NB4 (cell line): ENCODE results near the gene SUSD4.

Experiments
- DNase-seq: peaks from one replicate; pipeline ENCODE4 v3.0.0; 2010; ENCODE audit warnings: low read depth
- H3K4me3 ChIP-seq: one replicate; pipeline ENCODE4 v1.5.1; 2011; ENCODE audit warnings: mild to moderate bottlenecking, low read depth, low read length, moderate library complexity
- CTCF ChIP-seq: IDR thresholded peaks from one replicate; pipeline ENCODE4 v1.5.1; 2012; ENCODE audit warnings: low read depth, low read length
- MAX ChIP-seq: IDR thresholded peaks from 2 replicates; pipeline ENCODE4 v1.6.1; 2011; ENCODE audit warnings: low read depth, low read length
- MYC ChIP-seq: IDR thresholded peaks from 2 replicates; pipeline ENCODE4 v1.6.1; 2011; ENCODE audit warnings: low read depth, low read length
- POLR2A ChIP-seq: IDR thresholded peaks from 2 replicates; pipeline ENCODE4 v1.6.1; 2011; ENCODE audit warnings: mild to moderate bottlenecking; ENCODE audit not compliant: insufficient read length; ENCODE audit errors: extremely low read depth

Gene SUSD4

GRCh38 chr1:223331929-223332328 lies 32.0 kb downstream of the SUSD4 start:
- H3K4me3 ChIP-seq = no peak overlapping the region
- TF ChIP-seq CTCF (no peak), MAX (no peak), MYC (no peak), POLR2A (no peak)
- DNase-seq = no peak

- TF ChIP-seq POLR2A (no peak), CTCF (no peak), MAX (no peak), MYC (no peak)
- DNase-seq = no peak
- H3K4me3 ChIP-seq = no peak overlapping the region
These were observed 32.7 kb downstream of the SUSD4 start for GRCh38 chr1:223331301-223331700.

- DNase-seq = no peak
- H3K4me3 ChIP-seq = no peak overlapping the region
- TF ChIP-seq MYC (no peak), MAX (no peak), POLR2A (no peak), CTCF (no peak)
These were observed 33.5 kb downstream of the SUSD4 start for GRCh38 chr1:223330466-223330865.

DNA sequence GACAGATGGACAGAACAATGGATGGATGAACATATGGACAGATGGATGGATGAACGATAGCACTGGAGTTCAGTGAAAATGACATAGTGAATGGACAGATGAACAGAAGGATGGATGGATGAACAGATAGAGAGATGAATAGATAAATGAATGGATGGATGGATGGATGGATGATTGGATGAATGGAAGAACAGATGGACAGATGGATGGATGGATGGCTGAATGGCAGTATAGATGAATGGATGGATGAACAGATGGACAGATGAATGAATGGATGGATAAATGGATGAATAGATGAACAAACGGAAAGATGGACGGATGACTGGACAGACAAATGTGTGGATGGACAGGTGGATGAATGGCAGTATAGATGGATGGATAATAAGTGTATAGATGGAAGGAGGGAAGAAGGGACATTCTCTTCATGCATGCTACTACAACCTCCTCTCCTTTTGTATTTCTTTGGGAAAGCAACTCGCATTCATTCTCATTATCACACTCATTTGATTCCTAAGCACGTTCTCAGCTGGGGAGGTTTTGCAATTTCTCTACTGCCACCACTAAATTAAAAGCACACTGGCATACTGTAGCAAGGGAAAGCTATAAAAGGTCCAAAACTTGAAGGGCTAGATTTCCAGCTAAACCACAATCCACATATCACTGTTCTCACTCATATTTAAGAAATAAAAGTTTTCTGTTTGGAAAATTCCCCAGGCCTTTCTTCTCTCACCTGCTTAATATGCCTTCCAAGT lies 34.1 kb downstream of the SUSD4 start:
- TF ChIP-seq MYC (no peak), POLR2A (no peak)
- no peak overlapping the region for H3K4me3 ChIP-seq
- no peak for DNase-seq

- H3K4me3 ChIP-seq = no peak overlapping the region
- TF ChIP-seq MAX (no peak), CTCF (no peak), POLR2A (no peak), MYC (no peak)
- DNase-seq = no peak
These were observed 34.7 kb downstream of the SUSD4 start for GRCh38 chr1:223329252-223329651.

DNA sequence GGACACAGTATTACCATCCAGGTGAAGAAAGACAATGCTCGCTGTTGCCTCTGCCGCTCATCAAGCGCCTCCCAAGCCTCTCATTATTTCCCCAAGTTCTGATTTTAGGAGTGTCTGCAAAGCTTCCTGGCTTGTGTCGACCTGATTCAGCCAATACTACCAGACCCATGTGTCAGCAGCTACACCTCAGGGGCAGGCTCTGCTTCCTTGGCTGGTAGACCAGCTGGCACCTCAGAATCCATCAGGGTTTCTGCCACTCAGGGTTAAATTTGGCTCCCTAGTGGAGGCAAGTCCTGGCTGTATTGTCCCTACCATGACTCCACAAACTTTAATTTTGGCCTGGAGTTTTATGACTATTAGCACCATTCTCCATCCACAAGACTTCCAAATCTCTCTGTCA lies 35.4 kb downstream of the SUSD4 start:
- DNase-seq = no peak
- TF ChIP-seq MAX (no peak), POLR2A (no peak), MYC (no peak), CTCF (no peak)
- H3K4me3 ChIP-seq = no peak overlapping the region
